NCI-H146 (cell line): ENCODE data around the gene EME1.
"Not testable (repeated sequence)": the region's sequence is repeated elsewhere in the genome, so short reads cannot be mapped to it uniquely, and the experiment has no call there.

Experiments used
- DNase-seq: peaks from one replicate; lab custom pipeline; 2025; lab: John Stamatoyannopoulos, UW

Gene EME1

GRCh38 chr17:50425682-50426471 is 52.8 kb downstream of the EME1 start, which contains the start of gene ACSF2:
ACSF2 (plus strand) TSS chr17:50426218; CDS start chr17:50426262, 44 bp downstream.
- DNase-seq, result peak; percentile 52

- no peak for DNase-seq
Observed at GRCh38 chr17:50426472-50426782, 53.4 kb downstream of the EME1 start.

- no peak for DNase-seq
Observed at GRCh38 chr17:50426814-50427787, 54.1 kb downstream of the EME1 start.

- DNase-seq, result not testable (repeated sequence)
Observed at GRCh38 chr17:50428126-50428525, 55.1 kb downstream of the EME1 start.

- no peak for DNase-seq
Observed at GRCh38 chr17:50428831-50429424, 55.9 kb downstream of the EME1 start.

- no peak for DNase-seq
Observed at GRCh38 chr17:50429793-50430192, 56.8 kb downstream of the EME1 start.
